ENCODE data around the gene STH. TPM values are rescaled to one million over a fixed set of nuclear protein-coding genes. Genes with fewer than 3 reads are reported as not detected.

STH gene
- total RNA-seq, 2 donors from 2014 or later, result not detected

GRCh38 chr17:45982791-45983613 is 16.0 kb upstream of the STH start:
- Mint-ChIP-seq H3K27me3 (peaks cover 12% of the 10 kb centered on the region), H3K36me3 (ENCODE audit: low read depth) (peaks cover 3% of the 10 kb centered on the region), H3K4me3 (no peak overlapping the region), H3K27ac (no peak overlapping the region), H3K4me1 (peaks cover 8% of the 10 kb centered on the region)
- DNase-seq (no peak), ATAC-seq (no peak)
- H3K9me3 ChIP-seq (ENCODE audit: control insufficient read depth, low read length, poor library complexity, severe bottlenecking), result no peaks in the 10 kb centered on the region

DNA sequence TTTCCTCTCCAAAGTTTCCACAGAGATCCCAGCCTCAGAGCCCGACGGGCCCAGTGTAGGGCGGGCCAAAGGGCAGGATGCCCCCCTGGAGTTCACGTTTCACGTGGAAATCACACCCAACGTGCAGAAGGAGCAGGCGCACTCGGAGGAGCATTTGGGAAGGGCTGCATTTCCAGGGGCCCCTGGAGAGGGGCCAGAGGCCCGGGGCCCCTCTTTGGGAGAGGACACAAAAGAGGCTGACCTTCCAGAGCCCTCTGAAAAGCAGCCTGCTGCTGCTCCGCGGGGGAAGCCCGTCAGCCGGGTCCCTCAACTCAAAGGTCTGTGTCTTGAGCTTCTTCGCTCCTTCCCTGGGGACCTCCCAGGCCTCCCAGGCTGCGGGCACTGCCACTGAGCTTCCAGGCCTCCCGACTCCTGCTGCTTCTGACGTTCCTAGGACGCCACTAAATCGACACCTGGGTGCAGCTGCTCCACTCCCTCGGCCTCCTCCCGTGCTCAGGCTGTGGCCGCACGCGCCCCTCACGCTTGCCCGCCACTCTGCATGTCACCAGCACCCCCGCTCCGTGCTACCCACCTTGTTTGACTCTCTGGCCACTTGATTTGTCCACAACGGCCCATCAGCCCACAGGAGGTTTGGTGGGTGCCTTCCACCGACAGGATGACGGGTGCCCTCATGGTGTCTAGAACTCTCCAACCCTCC is 15.3 kb upstream of the STH start:
- DNase-seq, result no peak
- Mint-ChIP-seq H3K36me3 (ENCODE audit: low read depth) (peaks cover 3% of the 10 kb centered on the region), H3K4me3 (no peak overlapping the region), H3K27me3 (peaks cover 12% of the 10 kb centered on the region), H3K4me1 (peaks cover 8% of the 10 kb centered on the region), H3K27ac (no peak overlapping the region)
- ATAC-seq, result no peak
- no peaks in the 10 kb centered on the region for H3K9me3 ChIP-seq (ENCODE audit: control insufficient read depth, low read length, poor library complexity, severe bottlenecking)

DNA sequence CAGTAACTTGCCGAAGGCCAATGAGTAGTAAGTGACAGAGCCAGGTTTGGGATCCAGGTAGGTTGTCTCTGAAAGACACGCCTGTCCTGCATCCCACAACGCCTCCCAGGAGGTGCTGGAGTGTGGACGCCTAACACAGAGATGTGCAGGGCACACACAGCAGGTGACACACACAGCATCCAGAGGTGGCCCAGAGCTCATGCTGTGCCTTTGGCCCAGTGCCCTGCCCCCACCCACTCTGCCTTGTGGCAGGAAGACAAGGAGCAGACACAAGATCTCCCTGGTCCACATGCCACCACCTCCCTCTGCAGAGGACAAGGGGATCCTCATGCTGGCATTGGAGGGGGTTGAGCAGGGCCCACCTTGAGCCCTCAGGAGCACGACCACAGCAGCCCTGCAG is 14.7 kb upstream of the STH start:
- no peak overlapping the region for H3K4me3 Mint-ChIP-seq

DNA sequence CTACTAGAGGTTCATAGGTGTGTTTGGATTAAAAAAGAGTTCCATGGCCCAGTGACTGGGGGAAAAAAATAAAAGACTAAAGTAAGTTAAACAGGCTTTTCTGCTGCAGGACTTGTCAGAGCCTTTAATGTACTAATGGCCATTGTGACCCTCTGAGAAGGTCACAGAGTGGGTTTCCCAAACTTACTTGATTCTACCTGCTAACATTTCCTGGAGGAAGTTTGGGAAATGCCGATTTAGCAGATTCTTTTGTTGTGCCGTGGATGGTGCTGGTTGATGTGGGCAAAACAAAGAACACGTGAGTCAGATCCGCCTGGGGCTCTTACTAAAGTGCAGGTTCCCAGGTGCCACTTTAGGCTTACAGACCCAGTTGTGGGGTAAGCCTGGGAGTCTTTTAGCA is 13.6 kb upstream of the STH start:
- Mint-ChIP-seq H3K4me3 (no peak overlapping the region), H3K36me3 (ENCODE audit: low read depth) (peaks cover 3% of the 10 kb centered on the region), H3K27me3 (peaks cover 12% of the 10 kb centered on the region), H3K4me1 (peaks cover 8% of the 10 kb centered on the region), H3K27ac (peak overlapping the region; percentile 73)
- DNase-seq (no peak), ATAC-seq (no peak)
- H3K9me3 ChIP-seq (ENCODE audit: control insufficient read depth, low read length, poor library complexity, severe bottlenecking), result no peaks in the 10 kb centered on the region

More for the DNA sequence above, 14.7 kb upstream of the STH start:
- no peak overlapping the region for H3K27ac Mint-ChIP-seq
- peaks cover 12% of the 10 kb centered on the region for H3K27me3 Mint-ChIP-seq
- ATAC-seq, result no peak
- H3K9me3 ChIP-seq (ENCODE audit: control insufficient read depth, low read length, poor library complexity, severe bottlenecking), result no peaks in the 10 kb centered on the region
- peaks cover 3% of the 10 kb centered on the region for H3K36me3 Mint-ChIP-seq (ENCODE audit: low read depth)
- no peak for DNase-seq
- peaks cover 8% of the 10 kb centered on the region for H3K4me1 Mint-ChIP-seq

GRCh38 chr17:45986056-45986455 is 13.0 kb upstream of the STH start:
- no peaks in the 10 kb centered on the region for H3K9me3 ChIP-seq (ENCODE audit: control insufficient read depth, low read length, poor library complexity, severe bottlenecking)
- ATAC-seq, result no peak
- Mint-ChIP-seq H3K36me3 (ENCODE audit: low read depth) (peaks cover 3% of the 10 kb centered on the region), H3K27ac (no peak overlapping the region), H3K4me3 (no peak overlapping the region), H3K27me3 (peaks cover 9% of the 10 kb centered on the region), H3K4me1 (peaks cover 8% of the 10 kb centered on the region)
- DNase-seq, result no peak

GRCh38 chr17:45987706-45988105 is 11.3 kb upstream of the STH start:
- H3K4me3 Mint-ChIP-seq, result no peak overlapping the region
- peaks cover 3% of the 10 kb centered on the region for H3K36me3 Mint-ChIP-seq (ENCODE audit: low read depth)
- H3K27ac Mint-ChIP-seq, result no peak overlapping the region
- ATAC-seq (no peak), DNase-seq (no peak)
- H3K9me3 ChIP-seq (ENCODE audit: control insufficient read depth, low read length, poor library complexity, severe bottlenecking), result no peaks in the 10 kb centered on the region
- peaks cover 7% of the 10 kb centered on the region for H3K27me3 Mint-ChIP-seq
- H3K4me1 Mint-ChIP-seq, result peaks cover 8% of the 10 kb centered on the region

- peaks cover 7% of the 10 kb centered on the region for H3K27me3 Mint-ChIP-seq
- H3K4me1 Mint-ChIP-seq, result peaks cover 8% of the 10 kb centered on the region
- DNase-seq, result no peak
- H3K4me3 Mint-ChIP-seq, result no peak overlapping the region
- H3K9me3 ChIP-seq (ENCODE audit: control insufficient read depth, low read length, poor library complexity, severe bottlenecking), result no peaks in the 10 kb centered on the region
- peaks cover 3% of the 10 kb centered on the region for H3K36me3 Mint-ChIP-seq (ENCODE audit: low read depth)
- H3K27ac Mint-ChIP-seq, result no peak overlapping the region
- no peak for ATAC-seq
Observed at GRCh38 chr17:45989759-45990158, 9.3 kb upstream of the STH start.

GRCh38 chr17:45990886-45991285 is 8.2 kb upstream of the STH start:
- no peak overlapping the region for H3K27ac Mint-ChIP-seq
- ATAC-seq, result no peak
- peaks cover 1% of the 10 kb centered on the region for H3K4me1 Mint-ChIP-seq

DNA sequence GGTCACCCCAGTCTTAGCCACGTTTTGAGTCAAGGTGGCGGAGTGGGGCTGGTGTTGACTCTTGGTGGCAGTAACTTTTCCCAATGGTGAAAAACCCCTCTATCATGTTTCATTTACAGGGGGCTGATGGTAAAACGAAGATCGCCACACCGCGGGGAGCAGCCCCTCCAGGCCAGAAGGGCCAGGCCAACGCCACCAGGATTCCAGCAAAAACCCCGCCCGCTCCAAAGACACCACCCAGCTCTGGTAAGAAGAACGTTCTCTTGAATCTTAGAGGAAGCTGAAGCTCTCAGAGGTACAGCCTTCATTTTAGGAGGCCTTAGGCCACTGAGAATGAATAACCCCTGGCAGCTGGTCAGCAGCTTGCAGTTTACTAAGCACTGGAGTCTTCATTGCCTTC is 7.7 kb upstream of the STH start:
- DNase-seq (no peak), ATAC-seq (no peak)
- H3K4me3 Mint-ChIP-seq, result no peak overlapping the region
- H3K27ac Mint-ChIP-seq, result no peak overlapping the region
- no peaks in the 10 kb centered on the region for H3K4me1 Mint-ChIP-seq
- H3K36me3 Mint-ChIP-seq (ENCODE audit: low read depth), result peaks cover 2% of the 10 kb centered on the region
- H3K27me3 Mint-ChIP-seq, result no peaks in the 10 kb centered on the region
- H3K9me3 ChIP-seq (ENCODE audit: control insufficient read depth, low read length, poor library complexity, severe bottlenecking), result no peaks in the 10 kb centered on the region

More at GRCh38 chr17:45990886-45991285, 8.2 kb upstream of the STH start:
- no peaks in the 10 kb centered on the region for H3K9me3 ChIP-seq (ENCODE audit: control insufficient read depth, low read length, poor library complexity, severe bottlenecking)
- DNase-seq, result no peak
- peaks cover 3% of the 10 kb centered on the region for H3K27me3 Mint-ChIP-seq
- peaks cover 4% of the 10 kb centered on the region for H3K36me3 Mint-ChIP-seq (ENCODE audit: low read depth)
- no peak overlapping the region for H3K4me3 Mint-ChIP-seq

GRCh38 chr17:45992175-45992574 is 6.9 kb upstream of the STH start:
- peaks cover 2% of the 10 kb centered on the region for H3K36me3 Mint-ChIP-seq (ENCODE audit: low read depth)
- no peak overlapping the region for H3K27ac Mint-ChIP-seq
- no peak overlapping the region for H3K4me3 Mint-ChIP-seq
- H3K9me3 ChIP-seq (ENCODE audit: control insufficient read depth, low read length, poor library complexity, severe bottlenecking), result no peaks in the 10 kb centered on the region
- ATAC-seq (no peak), DNase-seq (no peak)
- no peaks in the 10 kb centered on the region for H3K27me3 Mint-ChIP-seq
- H3K4me1 Mint-ChIP-seq, result no peaks in the 10 kb centered on the region

DNA sequence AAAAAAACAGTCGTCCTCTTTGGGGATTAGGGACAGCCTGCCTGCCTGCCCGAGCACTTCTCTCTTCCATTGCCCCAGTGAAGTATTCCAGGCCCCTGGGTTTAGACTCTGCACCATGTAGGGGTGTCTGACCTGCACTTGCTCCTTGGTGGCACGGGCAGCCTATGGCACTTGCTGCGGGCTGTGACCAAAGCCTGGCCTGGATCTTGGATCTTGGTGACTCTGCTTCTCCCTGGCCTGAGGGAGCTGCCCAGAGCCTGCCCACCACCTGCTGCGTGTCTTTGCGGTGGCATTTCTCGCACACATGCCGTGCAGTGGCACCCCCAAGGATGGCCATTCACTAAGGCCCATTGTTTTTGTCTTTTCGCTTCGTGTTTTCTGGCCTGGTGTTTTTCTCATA is 6.1 kb upstream of the STH start:
- no peaks in the 10 kb centered on the region for H3K9me3 ChIP-seq (ENCODE audit: control insufficient read depth, low read length, poor library complexity, severe bottlenecking)
- peaks cover 2% of the 10 kb centered on the region for H3K36me3 Mint-ChIP-seq (ENCODE audit: low read depth)
- no peak overlapping the region for H3K4me3 Mint-ChIP-seq
- H3K27me3 Mint-ChIP-seq, result no peaks in the 10 kb centered on the region
- H3K27ac Mint-ChIP-seq, result no peak overlapping the region
- no peak for DNase-seq
- no peak for ATAC-seq
- H3K4me1 Mint-ChIP-seq, result no peaks in the 10 kb centered on the region

DNA sequence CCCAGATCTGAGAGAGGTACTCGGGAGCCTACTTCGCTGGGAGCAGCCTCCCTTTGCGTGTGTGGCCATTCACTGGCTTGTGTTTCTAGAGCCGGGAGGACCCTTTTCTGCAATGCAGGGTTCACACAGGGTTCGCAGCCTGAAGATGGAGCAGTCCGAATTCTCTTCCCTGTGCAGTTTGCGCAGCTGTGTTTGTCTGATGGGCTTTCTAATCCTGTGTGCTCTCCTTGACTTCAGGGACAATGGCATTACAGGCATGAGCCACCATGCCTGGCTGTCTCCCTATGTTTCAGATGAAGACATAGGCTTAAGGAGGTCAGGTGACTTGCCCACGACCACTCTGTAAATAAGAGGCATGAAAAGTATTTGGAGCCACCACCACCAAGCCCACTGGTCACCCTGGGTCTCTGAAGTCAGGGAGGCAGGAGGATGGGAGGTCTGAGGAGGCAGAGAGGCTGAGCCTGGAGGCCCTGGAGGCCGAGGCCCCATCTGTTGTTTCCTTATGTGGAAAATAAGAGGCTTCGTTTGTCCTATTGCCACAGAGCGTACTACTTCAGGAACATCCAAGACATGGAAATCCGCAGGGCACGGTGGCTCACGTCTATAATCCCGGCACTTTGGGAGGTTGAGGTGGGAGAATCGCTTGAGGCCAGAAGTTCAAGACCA is 5.0 kb upstream of the STH start:
- Mint-ChIP-seq H3K27ac (no peak overlapping the region), H3K36me3 (ENCODE audit: low read depth) (peaks cover 2% of the 10 kb centered on the region)

GRCh38 chr17:45994987-45995386 is 4.1 kb upstream of the STH start:
- no peak for DNase-seq
- H3K27ac Mint-ChIP-seq, result no peak overlapping the region
- H3K4me1 Mint-ChIP-seq, result no peaks in the 10 kb centered on the region
- no peaks in the 10 kb centered on the region for H3K9me3 ChIP-seq (ENCODE audit: control insufficient read depth, low read length, poor library complexity, severe bottlenecking)
- no peak for ATAC-seq
- peaks cover 2% of the 10 kb centered on the region for H3K36me3 Mint-ChIP-seq (ENCODE audit: low read depth)
- no peak overlapping the region for H3K4me3 Mint-ChIP-seq
- H3K27me3 Mint-ChIP-seq, result no peaks in the 10 kb centered on the region

More for the DNA sequence above, 5.0 kb upstream of the STH start:
- Mint-ChIP-seq H3K4me1 (no peaks in the 10 kb centered on the region), H3K4me3 (no peak overlapping the region), H3K27me3 (no peaks in the 10 kb centered on the region)
- ATAC-seq, result no peak
- DNase-seq, result no peak
- no peaks in the 10 kb centered on the region for H3K9me3 ChIP-seq (ENCODE audit: control insufficient read depth, low read length, poor library complexity, severe bottlenecking)

Data from T-helper 17 cell (primary cell).